ENCODE results near the gene COL11A2.
"Not testable (repeated sequence)": the region's sequence is repeated elsewhere in the genome, so short reads cannot be mapped to it uniquely, and the experiment has no call there.

COL11A2 gene

GRCh38 chr6:33192105-33192646, at the start of gene COL11A2:
Gene COL11A2 (minus strand): TSS chr6:33192467. CDS start chr6:33192240, 227 bp downstream.
- no peak for DNase-seq (ENCODE audit: low read depth)

DNA sequence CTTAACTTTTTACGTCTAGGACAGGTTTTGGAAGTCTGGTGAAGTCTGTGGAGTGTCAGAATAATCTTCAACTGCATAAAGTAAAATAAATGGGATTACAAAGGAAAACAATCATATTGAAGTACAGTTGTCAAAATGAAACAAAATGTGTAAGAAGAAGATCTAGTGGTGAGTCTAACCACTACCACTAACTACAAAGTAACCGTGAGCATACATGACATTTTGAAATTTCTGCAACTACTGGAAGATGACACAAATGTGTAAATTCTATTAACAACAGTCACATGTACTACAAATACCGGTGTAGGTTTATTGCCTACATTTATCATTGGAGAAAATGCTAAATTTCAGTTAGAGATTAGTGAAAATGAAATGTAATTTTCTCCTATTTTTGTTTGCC, 49.7 kb upstream of the COL11A2 start:
- no peak for DNase-seq (ENCODE audit: low read depth)

GRCh38 chr6:33237741-33238140, 45.5 kb upstream of the COL11A2 start:
- DNase-seq (ENCODE audit: low read depth), result no peak

- no peak for DNase-seq (ENCODE audit: low read depth)
Measured at GRCh38 chr6:33236852-33237251, 44.6 kb upstream of the COL11A2 start.

GRCh38 chr6:33236328-33236727, 44.1 kb upstream of the COL11A2 start:
- DNase-seq (ENCODE audit: low read depth), result no peak

- DNase-seq (ENCODE audit: low read depth), result no peak
Measured at GRCh38 chr6:33235221-33235634, 43.0 kb upstream of the COL11A2 start.

DNA sequence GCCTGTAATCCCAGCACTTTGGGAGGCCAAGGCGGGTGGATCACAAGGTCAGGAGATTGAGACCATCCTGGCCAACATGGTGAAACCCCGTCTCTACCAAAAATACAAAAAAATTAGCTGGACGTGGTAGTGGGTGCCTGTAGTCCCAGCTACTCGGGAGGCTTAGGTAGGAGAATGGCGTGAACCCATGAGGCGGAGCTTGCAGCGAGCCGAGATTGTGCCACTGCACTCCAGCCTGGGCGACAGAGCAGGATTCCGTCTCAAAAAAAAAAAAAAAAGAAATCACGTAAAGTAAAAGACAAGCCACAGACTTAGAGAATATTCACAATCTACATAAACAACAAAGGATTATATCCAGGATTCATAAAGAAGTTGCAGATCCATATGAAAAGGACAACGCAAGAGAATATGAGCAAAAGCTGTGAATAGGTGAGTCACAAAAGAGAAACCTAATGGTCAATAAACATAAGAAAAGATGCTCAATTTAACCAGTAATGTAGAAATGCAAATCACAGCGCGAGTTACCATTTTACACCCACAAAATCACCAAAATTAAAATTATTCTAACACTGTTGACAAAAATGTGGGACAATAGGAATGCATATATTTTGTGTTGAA, 34.3 kb upstream of the COL11A2 start:
- DNase-seq (ENCODE audit: low read depth), result not testable (repeated sequence)

DNA sequence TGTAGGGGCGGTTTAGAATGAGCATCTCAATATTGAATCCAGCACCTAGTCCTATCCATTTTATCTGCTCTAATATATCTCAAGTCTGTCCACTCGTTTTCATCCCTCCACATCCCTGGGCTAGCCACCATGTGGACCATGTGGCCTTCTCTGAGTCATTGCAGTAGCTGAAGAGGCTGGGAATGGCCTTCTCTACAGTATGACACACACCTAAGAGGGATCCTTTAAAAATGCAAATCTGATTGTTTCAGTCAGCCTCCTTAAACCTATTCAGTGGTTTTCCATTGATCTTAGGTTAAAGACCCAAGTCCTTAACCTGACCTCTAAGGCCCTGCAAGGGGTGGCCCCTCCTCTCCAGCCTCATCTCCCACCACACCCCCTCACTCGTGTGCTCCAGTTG, 25.4 kb upstream of the COL11A2 start:
- no peak for DNase-seq (ENCODE audit: low read depth)

- DNase-seq (ENCODE audit: low read depth), result no peak
Measured at GRCh38 chr6:33217246-33217645, 25.0 kb upstream of the COL11A2 start.

GRCh38 chr6:33216117-33216649, 23.9 kb upstream of the COL11A2 start:
- no peak for DNase-seq (ENCODE audit: low read depth)

DNA sequence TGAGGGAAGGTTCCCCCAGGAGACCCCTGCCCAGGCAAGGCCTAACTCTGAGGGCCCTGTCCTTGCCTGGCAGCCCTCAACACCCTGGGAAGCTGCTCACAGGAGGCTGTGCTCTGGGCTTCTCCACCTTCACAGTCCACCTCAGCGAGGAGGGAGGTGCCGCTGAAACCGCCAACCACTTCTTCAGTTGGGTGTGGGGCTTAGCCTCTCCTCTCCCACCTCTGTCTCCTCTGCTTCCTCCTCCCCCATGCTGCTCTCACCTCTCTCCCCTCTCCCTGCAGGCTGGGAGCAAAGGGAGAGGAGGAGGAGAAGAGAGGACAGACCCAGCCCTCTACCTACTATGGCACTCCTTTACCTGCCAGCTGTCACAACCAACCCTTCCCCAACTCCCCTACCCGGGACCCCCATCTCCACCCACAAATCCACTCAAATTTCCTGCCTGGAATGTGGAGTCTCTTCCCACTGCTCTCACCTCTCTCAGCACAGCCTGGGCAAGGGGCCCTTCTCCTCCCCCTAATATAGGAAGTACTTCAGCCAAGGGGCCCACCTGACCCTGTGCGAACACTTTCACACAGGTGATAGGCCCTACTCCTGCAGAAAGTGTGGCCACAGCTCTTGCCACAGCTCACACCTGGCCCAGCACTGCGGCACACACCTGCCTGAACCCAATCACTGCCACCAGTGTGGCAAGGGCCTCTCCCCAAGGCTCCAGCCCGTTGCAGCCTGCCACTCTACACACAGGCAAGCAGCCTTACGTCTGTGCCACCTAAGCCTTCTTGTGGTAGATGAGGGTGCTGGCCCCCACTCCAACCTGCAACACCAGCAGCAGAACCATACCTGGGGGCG, 23.2 kb upstream of the COL11A2 start:
- no peak for DNase-seq (ENCODE audit: low read depth)

DNA sequence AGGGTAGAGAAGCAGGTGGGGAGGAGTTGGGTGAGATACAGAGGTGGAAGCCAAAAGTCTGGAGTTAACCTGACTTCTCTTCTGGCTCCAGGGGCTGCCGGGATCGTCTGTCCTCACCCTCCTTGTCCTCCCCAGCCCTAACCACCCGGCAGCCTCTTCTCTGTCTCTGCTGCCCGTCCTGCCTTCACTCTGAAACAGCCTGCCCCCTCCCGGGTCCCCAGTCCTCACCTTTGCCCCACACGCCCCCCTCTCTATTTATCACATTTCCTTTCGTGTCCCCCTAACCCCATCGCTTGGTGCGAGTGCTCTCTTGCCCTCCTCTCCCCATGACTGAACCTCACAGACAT, 21.7 kb upstream of the COL11A2 start:
- no peak for DNase-seq (ENCODE audit: low read depth)

DNA sequence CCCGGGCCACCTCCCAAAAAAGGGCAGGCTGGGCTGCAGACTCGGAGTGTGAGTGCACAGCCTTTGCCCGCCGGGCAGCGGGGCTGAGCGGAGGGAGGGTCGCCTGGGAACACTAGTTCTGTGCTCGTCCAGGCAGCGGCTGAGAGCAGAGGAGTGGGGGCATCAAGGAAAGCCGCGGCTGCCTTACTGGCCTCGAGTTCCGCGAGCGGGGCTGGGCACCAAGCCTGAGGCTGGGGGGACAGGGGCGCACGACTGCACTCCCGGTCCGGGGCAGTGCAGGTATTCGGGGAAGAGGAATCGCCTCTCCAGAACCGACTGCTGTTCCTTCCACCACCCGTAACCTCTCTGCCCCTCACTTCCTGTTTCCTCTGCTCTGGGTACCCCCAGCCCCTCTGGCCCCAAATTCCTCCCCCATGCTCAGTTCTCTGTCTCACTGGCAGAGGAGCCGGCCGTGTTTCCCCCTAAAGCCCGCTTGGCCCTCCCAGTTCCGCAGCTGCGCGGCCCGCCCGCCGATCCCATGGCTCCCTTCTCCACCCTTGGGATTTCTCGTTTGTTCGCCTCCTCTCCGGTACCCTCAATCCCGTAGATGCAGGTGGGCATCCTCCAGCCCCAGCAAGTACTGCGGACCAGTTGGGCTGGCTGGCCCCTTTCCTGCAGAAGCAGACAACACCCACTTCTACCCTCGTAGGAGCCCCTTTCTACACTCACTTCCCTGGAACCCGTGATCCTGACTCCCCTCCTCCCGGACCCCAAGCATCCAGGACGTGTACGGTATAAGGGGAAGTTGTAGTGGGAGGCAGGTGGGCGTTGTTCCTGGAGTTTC, 21.1 kb upstream of the COL11A2 start:
- DNase-seq (ENCODE audit: low read depth), result no peak

GRCh38 chr6:33212857-33213165, 20.5 kb upstream of the COL11A2 start:
- DNase-seq (ENCODE audit: low read depth), result no peak

DNA sequence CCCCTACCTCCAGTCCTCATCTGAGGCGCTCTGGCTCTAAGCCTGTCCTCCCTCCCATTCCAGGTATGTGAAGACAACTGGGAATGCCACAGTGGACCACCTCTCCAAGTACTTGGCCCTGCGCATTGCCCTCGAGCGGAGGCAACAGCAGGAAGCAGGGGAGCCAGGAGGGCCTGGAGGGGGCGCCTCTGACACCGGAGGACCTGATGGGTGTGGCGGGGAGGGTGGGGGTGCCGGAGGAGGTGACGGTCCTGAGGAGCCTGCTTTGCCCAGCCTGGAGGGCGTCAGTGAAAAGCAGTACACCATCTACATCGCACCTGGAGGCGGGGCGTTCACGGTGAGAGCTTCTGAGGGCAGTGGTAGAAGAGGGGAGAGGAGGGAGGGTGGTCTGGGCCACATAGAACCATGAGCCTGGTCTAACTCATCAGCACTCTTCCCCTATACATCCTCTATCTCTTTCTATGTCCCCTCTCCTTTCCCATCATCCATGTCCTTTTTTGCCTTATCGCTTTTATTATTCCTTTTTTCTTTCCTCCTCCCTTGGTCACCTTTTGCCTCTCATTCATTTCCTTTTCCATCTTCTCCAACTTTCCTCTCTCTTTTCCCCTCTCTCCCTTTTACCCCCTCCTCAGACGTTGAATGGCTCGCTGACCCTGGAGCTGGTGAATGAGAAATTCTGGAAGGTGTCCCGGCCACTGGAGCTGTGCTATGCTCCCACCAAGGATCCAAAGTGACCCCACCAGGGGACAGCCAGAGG, 19.6 kb upstream of the COL11A2 start:
- DNase-seq (ENCODE audit: low read depth), result no peak

DNA sequence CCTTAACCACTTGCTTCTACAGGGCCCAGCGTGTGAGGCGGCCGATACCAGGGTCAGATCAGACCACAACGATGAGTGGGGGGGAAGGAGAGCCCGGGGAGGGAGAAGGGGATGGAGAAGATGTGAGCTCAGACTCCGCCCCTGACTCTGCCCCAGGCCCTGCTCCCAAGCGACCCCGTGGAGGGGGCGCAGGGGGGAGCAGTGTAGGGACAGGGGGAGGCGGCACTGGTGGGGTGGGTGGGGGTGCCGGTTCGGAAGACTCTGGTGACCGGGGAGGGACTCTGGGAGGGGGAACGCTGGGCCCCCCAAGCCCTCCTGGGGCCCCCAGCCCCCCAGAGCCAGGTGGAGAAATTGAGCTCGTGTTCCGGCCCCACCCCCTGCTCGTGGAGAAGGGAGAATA, 18.9 kb upstream of the COL11A2 start:
- no peak for DNase-seq (ENCODE audit: low read depth)

GRCh38 chr6:33209856-33210255, 17.6 kb upstream of the COL11A2 start:
- no peak for DNase-seq (ENCODE audit: low read depth)

GRCh38 chr6:33208091-33208967, 16.1 kb upstream of the COL11A2 start, which contains the start of gene RING1:
Gene RING1 (plus strand): TSS chr6:33208500. CDS start chr6:33208823, 323 bp downstream.
- DNase-seq (ENCODE audit: low read depth), result peak; percentile 79

- no peak for DNase-seq (ENCODE audit: low read depth)
Measured at GRCh38 chr6:33207552-33208090, 15.4 kb upstream of the COL11A2 start.

- no peak for DNase-seq (ENCODE audit: low read depth)
Measured at GRCh38 chr6:33206864-33207551, 14.7 kb upstream of the COL11A2 start.

Measured in T-helper 22 cell (primary cell).